ENCODE measurements around the gene PFKFB2. TPM values are rescaled to one million over a fixed set of nuclear protein-coding genes. Genes with fewer than 3 reads are reported as not detected.
A peak's percentile ranks its signal among the peaks of the same experiment; 100 is the strongest.

Gene PFKFB2
- total RNA-seq, 1 donor from 2014 or later: 49.9 TPM

DNA sequence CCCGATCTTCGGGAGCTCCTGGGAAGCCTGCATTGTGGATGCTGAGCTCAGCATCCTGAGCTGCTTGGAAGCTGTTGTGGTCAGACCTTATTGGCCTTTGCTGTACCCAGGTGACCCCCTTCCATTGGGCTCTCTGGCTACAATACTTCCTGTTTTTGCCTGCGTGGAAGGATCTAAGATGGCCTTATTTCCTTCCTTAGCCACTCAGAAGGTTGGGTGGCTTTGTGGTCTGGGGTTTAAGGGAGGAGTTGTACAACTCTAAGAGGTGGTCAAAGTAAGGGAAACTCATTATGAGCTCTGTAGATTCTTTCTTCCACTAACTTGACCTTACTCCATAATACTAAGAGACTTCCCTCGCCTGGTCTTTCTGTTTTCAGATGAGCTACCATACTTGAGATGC, 17.7 kb downstream of the PFKFB2 start:
- intact Hi-C loops (cut with DNase I): no loop called here
- no peak overlapping the region for H3K27ac ChIP-seq

DNA sequence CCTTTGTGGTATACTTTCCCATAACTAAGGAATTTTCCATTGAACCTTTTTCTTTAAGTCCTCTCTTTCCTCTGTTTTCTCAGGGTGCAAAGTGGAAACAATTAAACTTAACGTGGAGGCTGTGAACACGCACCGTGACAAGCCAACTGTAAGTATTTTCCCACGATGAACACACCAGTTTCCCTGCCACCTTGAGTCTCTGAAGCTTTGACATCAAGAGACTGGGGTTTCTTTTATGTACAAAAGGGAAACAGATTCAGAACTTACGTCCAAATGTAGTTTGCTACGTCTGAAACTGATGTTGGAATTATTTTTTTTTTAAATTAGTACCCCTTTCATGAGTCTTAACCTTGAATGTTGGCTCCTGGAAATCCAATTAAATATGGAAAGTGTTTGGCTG, 18.4 kb downstream of the PFKFB2 start:
- no peaks in the 10 kb centered on the region for H3K27me3 ChIP-seq
- ATAC-seq (no peak), DNase-seq (no peak)
- TF ChIP-seq, protein P1, sequence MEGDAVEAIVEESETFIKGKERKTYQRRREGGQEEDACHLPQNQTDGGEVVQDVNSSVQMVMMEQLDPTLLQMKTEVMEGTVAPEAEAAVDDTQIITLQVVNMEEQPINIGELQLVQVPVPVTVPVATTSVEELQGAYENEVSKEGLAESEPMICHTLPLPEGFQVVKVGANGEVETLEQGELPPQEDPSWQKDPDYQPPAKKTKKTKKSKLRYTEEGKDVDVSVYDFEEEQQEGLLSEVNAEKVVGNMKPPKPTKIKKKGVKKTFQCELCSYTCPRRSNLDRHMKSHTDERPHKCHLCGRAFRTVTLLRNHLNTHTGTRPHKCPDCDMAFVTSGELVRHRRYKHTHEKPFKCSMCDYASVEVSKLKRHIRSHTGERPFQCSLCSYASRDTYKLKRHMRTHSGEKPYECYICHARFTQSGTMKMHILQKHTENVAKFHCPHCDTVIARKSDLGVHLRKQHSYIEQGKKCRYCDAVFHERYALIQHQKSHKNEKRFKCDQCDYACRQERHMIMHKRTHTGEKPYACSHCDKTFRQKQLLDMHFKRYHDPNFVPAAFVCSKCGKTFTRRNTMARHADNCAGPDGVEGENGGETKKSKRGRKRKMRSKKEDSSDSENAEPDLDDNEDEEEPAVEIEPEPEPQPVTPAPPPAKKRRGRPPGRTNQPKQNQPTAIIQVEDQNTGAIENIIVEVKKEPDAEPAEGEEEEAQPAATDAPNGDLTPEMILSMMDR (IDR thresholded peaks at IDR 0.05): no peak
- no peaks in the 10 kb centered on the region for H3K9me3 ChIP-seq
- H3K36me3 ChIP-seq: peaks cover 68% of the 10 kb centered on the region
- no peak overlapping the region for H3K4me3 ChIP-seq
- H3K4me1 ChIP-seq: peaks cover 7% of the 10 kb centered on the region
- H3K27ac ChIP-seq: no peak overlapping the region
- intact Hi-C loops (cut with DNase I): no loop called here

More for the DNA sequence above, 17.7 kb downstream of the PFKFB2 start:
- peak; percentile 33 for ATAC-seq
- Histone ChIP-seq H3K4me3 (no peak overlapping the region), H3K4me1 (peaks cover 7% of the 10 kb centered on the region), H3K9me3 (no peaks in the 10 kb centered on the region), H3K36me3 (peaks cover 74% of the 10 kb centered on the region), H3K27me3 (no peaks in the 10 kb centered on the region)
- TF ChIP-seq, protein P1 (IDR thresholded peaks at IDR 0.05): no peak
- DNase-seq: no peak

DNA sequence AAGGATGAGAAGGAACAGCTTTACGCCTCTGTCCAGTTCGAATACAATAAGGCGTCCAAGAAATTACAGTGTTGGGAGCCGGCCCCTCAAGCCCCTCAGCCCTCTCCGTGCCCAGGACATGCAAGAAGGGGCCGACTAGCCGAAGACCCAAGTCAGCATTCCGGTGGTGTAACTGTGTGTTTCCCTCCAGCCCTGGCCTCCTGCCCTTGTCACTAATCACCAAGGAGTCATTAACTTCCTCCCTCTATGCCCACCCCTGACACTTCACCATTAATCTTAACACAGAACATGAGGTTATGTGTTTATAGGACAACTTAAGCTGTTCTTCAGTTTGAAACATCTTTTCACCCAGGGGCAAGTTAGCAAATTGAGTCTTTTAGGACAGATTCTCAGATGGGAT, 19.2 kb downstream of the PFKFB2 start:
- peaks cover 7% of the 10 kb centered on the region for H3K4me1 ChIP-seq
- no peak overlapping the region for H3K27ac ChIP-seq
- H3K36me3 ChIP-seq: peaks cover 61% of the 10 kb centered on the region
- TF ChIP-seq, protein P1 (IDR thresholded peaks at IDR 0.05): no peak
- no peak for ATAC-seq
- H3K27me3 ChIP-seq: no peaks in the 10 kb centered on the region
- intact Hi-C loops (cut with DNase I): no loop called here
- no peaks in the 10 kb centered on the region for H3K9me3 ChIP-seq
- no peak overlapping the region for H3K4me3 ChIP-seq
- no peak for DNase-seq

DNA sequence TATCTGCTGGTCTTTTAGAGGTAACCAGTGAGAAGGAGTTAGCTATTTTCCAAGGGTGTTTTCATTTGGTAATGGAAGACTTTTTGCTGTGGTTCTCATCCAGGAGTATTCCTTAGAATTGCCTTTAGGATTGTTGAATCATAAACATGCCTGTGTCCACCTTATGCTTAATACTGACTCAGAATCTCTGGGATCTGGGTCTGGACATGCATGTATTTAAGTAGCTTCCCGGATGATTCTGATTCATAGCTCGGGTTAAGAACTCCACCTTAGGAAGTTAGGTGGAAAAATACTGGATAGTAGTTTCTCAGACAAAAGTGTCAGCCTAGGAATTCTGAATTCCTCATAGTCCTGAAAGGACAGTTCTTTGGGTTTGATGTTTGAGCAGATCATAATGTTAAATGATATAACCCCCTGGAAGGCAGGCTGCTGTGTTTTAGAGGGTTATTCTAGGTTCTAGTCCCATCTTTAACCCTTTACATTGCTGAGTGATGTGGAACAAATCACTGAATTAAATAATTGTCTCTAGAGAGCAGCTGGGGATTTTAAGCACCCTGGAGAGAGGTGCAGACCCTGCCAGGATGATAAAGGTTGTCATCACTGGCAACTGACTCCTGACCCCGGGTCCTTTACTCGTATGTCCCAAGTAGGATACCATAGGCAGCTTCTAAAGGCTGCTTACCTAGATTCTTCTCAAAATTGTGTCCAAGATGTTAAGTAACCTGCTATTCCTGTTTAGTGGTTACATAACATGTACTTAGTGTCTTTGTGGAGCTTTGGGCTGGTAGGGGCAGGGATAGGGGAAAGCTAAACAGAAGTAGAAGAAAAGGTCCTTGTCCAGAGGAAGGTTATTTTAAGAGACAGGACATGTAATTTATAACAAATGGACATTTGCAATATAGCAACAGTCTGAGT, 21.1 kb downstream of the PFKFB2 start:
- TF ChIP-seq, protein P1 (IDR thresholded peaks at IDR 0.05): no peak
- DNase-seq (no peak), ATAC-seq (no peak)
- Histone ChIP-seq H3K27me3 (no peaks in the 10 kb centered on the region), H3K4me3 (no peak overlapping the region), H3K4me1 (peaks cover 6% of the 10 kb centered on the region), H3K27ac (no peak overlapping the region), H3K9me3 (no peaks in the 10 kb centered on the region), H3K36me3 (peaks cover 46% of the 10 kb centered on the region)
- intact Hi-C loops (cut with DNase I): no loop called here

DNA sequence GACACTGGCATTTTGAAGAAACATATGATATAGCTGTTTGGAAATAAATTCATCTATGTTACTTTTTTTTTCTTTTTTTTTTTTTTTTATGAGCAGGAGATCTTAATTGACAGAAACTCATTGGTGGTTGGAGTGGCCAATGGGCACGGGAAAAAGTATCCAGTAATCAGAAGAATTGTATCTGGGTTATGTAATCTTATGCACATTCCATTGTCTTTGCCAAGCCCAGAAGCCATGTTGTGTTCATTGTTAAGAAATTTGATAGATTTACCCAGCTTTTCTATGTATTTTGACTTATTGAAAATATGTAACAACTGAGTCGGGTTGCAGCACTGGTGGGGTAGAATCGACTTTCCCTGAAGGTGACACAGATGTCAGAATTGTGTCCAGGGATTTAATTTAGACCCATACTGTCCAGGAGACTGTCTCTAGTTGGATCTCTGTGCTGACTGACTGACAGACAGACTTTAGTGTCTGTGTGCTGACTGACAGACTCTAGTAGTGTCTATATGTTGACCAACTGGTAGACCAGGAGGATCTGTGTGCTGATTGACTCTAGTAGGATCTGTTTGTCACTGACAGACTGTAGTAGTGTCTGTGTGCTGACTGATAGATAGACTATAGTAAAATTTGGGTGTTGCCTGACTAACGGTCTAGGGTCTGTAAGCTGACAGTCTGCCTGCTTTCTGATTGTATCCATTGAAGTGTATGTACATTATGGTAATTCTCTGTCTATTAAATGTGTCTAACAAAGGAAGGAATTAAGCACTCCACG, 23.3 kb downstream of the PFKFB2 start:
- TF ChIP-seq, protein P1 (IDR thresholded peaks at IDR 0.05): no peak
- intact Hi-C loops (cut with DNase I): no loop called here
- DNase-seq (no peak), ATAC-seq (no peak)
- no peak overlapping the region for H3K4me3 ChIP-seq
- peaks cover 25% of the 10 kb centered on the region for H3K36me3 ChIP-seq
- no peaks in the 10 kb centered on the region for H3K27me3 ChIP-seq
- H3K27ac ChIP-seq: no peak overlapping the region
- peaks cover 4% of the 10 kb centered on the region for H3K4me1 ChIP-seq
- no peaks in the 10 kb centered on the region for H3K9me3 ChIP-seq

Data from upper lobe of right lung (tissue), 1 donor.